Type B pancreatic cell (in vitro differentiated cells): ENCODE measurements around the gene E2F7. TPM values are rescaled to one million over a fixed set of nuclear protein-coding genes. Genes with fewer than 3 reads are reported as not detected.

ENCODE experiments used
- DNase-seq: peaks from one replicate; pipeline ENCODE4 v3.0.0; 2021; ENCODE audit warnings: mixed read lengths; ENCODE audit not compliant: unreplicated experiment; ENCODE audit errors: extremely low spot score
- H3K27ac Mint-ChIP-seq: 2 replicates; pipeline ENCODE4 v1.8.0; 2021; ENCODE audit warnings: mild to moderate bottlenecking, mixed read lengths
- H3K27me3 Mint-ChIP-seq: 2 replicates; pipeline ENCODE4 v1.8.0; 2021; ENCODE audit warnings: mixed read lengths
- H3K36me3 Mint-ChIP-seq: 2 replicates; pipeline ENCODE4 v1.8.0; 2021; ENCODE audit warnings: mixed read lengths
- H3K4me1 Mint-ChIP-seq: one replicate; pipeline ENCODE4 v1.8.0; 2021; ENCODE audit warnings: mixed read lengths; ENCODE audit not compliant: unreplicated experiment
- H3K4me3 Mint-ChIP-seq: 2 replicates; pipeline ENCODE4 v1.8.0; 2021; ENCODE audit warnings: mild to moderate bottlenecking, mixed read lengths
- H3K9me3 Mint-ChIP-seq: 2 replicates; pipeline ENCODE4 v1.8.0; 2021; ENCODE audit warnings: mixed read lengths
- long read RNA-seq: library from polyadenylated mRNA; unstranded; transcript quantifications from one replicate; pipeline ENCODE4 v2.0.0, GENCODE V29; 2020
- total RNA-seq: library from RNA; stranded (reverse); gene quantifications from 2 replicates; pipeline ENCODE4 v1.2.1, GENCODE V29; 2021; ENCODE audit warnings: low replicate concordance
- TF ChIP-seq, protein P1 (sequence below): fragments of 200-600 bp; sonication (generic); conservative IDR thresholded peaks from 2 replicates; pipeline ENCODE4 v1.5.0; 2021; ENCODE audit warnings: antibody characterized with exemption, mild to moderate bottlenecking

E2F7 gene, protein sequence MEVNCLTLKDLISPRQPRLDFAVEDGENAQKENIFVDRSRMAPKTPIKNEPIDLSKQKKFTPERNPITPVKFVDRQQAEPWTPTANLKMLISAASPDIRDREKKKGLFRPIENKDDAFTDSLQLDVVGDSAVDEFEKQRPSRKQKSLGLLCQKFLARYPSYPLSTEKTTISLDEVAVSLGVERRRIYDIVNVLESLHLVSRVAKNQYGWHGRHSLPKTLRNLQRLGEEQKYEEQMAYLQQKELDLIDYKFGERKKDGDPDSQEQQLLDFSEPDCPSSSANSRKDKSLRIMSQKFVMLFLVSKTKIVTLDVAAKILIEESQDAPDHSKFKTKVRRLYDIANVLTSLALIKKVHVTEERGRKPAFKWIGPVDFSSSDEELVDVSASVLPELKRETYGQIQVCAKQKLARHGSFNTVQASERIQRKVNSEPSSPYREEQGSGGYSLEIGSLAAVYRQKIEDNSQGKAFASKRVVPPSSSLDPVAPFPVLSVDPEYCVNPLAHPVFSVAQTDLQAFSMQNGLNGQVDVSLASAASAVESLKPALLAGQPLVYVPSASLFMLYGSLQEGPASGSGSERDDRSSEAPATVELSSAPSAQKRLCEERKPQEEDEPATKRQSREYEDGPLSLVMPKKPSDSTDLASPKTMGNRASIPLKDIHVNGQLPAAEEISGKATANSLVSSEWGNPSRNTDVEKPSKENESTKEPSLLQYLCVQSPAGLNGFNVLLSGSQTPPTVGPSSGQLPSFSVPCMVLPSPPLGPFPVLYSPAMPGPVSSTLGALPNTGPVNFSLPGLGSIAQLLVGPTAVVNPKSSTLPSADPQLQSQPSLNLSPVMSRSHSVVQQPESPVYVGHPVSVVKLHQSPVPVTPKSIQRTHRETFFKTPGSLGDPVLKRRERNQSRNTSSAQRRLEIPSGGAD
- 7.4 and 24.8 TPM in 2 replicates for total RNA-seq
- long read RNA-seq, partial matches to known transcripts: 1 of 2 reads
- long read RNA-seq, other reads (novel, unspliced or antisense): 0 of 2 reads

DNA sequence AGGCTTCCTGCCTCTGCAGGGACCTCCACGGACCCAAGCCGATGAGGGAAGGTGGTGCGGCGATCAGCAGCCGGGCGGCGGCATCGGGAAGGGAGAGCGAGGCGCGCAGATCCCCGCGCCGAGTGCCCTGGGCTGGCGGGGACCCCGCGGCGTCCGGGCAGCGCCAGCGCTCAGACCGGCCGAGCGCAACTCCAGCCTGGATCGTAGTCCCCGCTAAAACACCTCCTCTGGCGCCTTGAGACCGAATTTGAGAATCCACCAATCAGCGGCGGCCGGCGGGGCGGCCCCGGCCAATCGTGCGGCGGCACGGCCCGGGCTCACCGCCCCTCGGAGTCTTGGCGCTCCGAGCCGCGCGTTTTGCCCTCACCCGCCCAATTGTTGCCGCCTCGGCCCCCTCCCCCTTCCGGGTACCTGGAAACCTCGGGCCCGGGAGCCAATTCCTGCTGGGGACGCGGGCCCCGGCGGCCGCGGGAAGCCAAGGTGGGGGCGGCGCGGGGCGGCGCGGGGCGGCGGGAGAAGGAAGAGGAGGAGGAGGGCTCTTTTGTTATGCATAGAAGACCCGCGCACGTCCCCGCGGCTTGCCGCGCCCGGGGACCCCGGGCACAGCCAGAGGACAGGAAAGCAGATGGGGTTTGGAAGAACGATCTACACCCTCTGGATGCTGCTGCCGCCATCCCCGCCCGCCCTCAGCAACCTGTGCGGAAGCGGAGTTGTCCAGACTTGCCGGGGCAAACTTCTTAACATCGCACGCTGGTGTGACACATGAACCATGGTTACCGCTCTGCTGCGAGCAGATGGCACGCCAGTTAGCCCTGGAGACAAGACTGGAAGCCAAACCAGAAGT is at the start of gene E2F7:
Gene E2F7 (minus strand): TSS at position 209 of the 844 bp plus-strand sequence. CDS start 934 bp downstream, outside the sequence.
- Mint-ChIP-seq H3K4me1 (peaks cover 23% of the 10 kb centered on the region), H3K27me3 (no peaks in the 10 kb centered on the region), H3K4me3 (peak within 1 kb of the TSS; percentile 89), H3K27ac (peak within 1 kb of the TSS; percentile 89), H3K36me3 (peaks cover 21% of the 10 kb centered on the region), H3K9me3 (no peaks in the 10 kb centered on the region)
- TF ChIP-seq, protein P1, sequence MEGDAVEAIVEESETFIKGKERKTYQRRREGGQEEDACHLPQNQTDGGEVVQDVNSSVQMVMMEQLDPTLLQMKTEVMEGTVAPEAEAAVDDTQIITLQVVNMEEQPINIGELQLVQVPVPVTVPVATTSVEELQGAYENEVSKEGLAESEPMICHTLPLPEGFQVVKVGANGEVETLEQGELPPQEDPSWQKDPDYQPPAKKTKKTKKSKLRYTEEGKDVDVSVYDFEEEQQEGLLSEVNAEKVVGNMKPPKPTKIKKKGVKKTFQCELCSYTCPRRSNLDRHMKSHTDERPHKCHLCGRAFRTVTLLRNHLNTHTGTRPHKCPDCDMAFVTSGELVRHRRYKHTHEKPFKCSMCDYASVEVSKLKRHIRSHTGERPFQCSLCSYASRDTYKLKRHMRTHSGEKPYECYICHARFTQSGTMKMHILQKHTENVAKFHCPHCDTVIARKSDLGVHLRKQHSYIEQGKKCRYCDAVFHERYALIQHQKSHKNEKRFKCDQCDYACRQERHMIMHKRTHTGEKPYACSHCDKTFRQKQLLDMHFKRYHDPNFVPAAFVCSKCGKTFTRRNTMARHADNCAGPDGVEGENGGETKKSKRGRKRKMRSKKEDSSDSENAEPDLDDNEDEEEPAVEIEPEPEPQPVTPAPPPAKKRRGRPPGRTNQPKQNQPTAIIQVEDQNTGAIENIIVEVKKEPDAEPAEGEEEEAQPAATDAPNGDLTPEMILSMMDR: no peak
- DNase-seq: peak; percentile 95

DNA sequence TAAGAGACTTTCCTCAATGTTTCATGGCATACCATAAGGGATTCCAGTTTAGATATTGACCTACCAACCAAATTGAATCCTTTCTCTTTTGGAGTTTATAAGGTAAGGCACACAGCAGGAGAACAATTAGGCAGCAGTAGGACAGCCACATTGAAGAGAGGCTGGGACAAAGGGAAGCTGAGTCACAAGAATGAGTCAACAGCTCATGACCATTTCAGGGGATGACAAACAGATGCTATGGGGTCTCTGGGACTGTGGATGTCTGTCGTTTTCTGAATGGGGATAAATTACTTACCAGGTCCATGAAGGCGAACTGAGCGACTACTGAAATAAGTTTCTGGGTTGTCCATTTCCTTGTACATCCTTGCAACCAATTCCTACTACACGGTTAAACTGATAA is 48.6 kb upstream of the E2F7 start:
- TF ChIP-seq, protein P1: no peak
- no peak for DNase-seq
- no peaks in the 10 kb centered on the region for H3K36me3 Mint-ChIP-seq
- no peaks in the 10 kb centered on the region for H3K4me1 Mint-ChIP-seq
- no peak overlapping the region for H3K27ac Mint-ChIP-seq
- no peaks in the 10 kb centered on the region for H3K9me3 Mint-ChIP-seq
- no peaks in the 10 kb centered on the region for H3K27me3 Mint-ChIP-seq
- H3K4me3 Mint-ChIP-seq: no peak overlapping the region

DNA sequence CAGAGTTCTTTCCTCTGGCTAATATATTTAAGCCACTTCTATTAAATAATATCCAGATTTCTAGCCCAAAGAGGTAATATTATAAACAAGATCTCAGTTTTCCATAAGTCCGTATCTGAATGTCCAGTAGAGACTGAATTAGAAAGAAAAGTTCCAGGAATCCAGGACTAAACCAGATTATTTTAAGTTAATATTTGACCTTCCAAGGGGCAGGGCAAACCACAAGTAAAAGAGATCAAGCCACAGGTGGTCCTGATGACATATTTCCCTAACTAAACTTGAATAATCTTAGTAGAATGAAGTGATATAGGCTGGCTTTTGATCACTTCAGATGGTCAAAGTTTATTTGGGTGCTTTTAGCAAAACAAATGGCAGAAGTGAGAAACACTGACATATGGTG is 43.3 kb upstream of the E2F7 start:
- DNase-seq: no peak
- Mint-ChIP-seq H3K9me3 (no peaks in the 10 kb centered on the region), H3K27ac (no peak overlapping the region), H3K27me3 (no peaks in the 10 kb centered on the region), H3K4me1 (no peaks in the 10 kb centered on the region), H3K4me3 (no peak overlapping the region), H3K36me3 (no peaks in the 10 kb centered on the region)
- TF ChIP-seq, protein P1: no peak

DNA sequence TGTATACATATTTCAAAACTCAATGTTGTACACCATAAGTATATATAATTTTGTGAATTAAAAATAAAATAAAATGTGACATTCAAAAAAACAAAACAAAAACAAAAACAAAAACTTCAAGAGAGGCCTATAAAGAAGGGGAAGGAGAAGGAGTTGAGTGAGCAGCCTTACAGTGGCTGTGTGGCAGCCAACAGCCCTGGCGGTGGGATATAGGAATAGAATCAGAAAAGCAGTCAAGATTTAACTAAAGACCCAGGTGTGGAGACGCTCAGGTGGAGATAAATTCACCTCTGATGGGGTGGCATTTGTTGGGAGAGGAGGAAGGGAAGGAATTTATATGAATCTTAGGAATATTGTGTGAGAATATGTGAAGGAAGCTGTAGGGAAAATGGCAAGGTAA is 41.8 kb upstream of the E2F7 start:
- Mint-ChIP-seq H3K9me3 (no peaks in the 10 kb centered on the region), H3K36me3 (no peaks in the 10 kb centered on the region), H3K27me3 (no peaks in the 10 kb centered on the region), H3K27ac (no peak overlapping the region), H3K4me3 (no peak overlapping the region), H3K4me1 (no peaks in the 10 kb centered on the region)
- no peak for DNase-seq
- TF ChIP-seq, protein P1: no peak

DNA sequence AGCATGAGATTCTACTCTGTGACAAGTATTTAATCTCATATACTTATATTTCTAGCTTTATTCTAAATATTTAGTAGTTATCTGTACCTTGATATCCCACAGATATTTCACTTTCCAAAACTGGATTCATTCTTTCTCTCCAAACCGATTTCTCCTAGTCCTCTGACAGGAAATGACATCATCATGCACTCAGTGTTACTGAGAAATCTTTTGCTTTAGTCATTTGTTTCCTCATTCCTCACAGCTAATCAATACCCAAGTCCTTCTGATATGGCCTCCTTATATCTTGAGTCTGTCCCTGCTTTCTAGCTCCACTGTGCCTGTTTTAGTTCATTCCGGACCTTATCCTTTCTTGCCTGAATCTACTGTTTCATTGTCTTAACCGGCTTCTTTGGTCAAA is 39.4 kb upstream of the E2F7 start:
- no peak overlapping the region for H3K4me3 Mint-ChIP-seq
- H3K36me3 Mint-ChIP-seq: no peaks in the 10 kb centered on the region
- no peaks in the 10 kb centered on the region for H3K27me3 Mint-ChIP-seq
- H3K27ac Mint-ChIP-seq: peak overlapping the region; percentile 9
- H3K9me3 Mint-ChIP-seq: no peaks in the 10 kb centered on the region
- no peaks in the 10 kb centered on the region for H3K4me1 Mint-ChIP-seq
- no peak for DNase-seq
- TF ChIP-seq, protein P1: no peak
